HFF-Myc (cell line): ENCODE results near the gene TEAD1.

Experiments used
- DNase-seq: peaks from one replicate; pipeline ENCODE4 v3.0.0-alpha.2; 2011; ENCODE audit warnings: low read depth; ENCODE audit errors: extremely low read depth
- H3K4me3 ChIP-seq: replicated peaks from 2 replicates; pipeline ENCODE4 v1.5.1; 2011; ENCODE audit warnings: low read depth, mild to moderate bottlenecking, control low read depth, low read length
- TF ChIP-seq, protein P1 (sequence below): IDR thresholded peaks from 2 replicates; pipeline ENCODE4 v1.5.1; 2012; ENCODE audit warnings: mild to moderate bottlenecking, low read depth, low read length, control low read depth; ENCODE audit errors: missing control alignments

The TEAD1 gene

DNA sequence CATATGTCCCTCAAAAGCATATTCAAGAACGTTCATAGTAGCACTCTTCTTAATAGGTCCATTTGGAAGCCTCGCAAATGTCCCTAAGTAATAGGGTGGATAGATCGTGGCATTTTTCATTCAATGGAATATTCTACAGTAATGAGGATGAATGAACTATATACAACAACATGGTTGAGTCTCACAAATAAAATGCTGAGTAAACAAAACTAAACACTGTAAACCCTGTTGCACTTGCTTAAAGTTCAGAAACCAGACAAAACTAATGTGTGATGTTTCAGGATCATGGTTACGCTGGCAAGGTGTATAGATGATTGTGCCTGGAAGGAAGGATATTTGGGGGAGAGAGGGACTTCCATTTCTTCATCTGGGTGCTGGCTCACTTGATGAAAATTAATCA is 244.4 kb downstream of the TEAD1 start:
- H3K4me3 ChIP-seq, result no peak overlapping the region
- TF ChIP-seq, protein P1, sequence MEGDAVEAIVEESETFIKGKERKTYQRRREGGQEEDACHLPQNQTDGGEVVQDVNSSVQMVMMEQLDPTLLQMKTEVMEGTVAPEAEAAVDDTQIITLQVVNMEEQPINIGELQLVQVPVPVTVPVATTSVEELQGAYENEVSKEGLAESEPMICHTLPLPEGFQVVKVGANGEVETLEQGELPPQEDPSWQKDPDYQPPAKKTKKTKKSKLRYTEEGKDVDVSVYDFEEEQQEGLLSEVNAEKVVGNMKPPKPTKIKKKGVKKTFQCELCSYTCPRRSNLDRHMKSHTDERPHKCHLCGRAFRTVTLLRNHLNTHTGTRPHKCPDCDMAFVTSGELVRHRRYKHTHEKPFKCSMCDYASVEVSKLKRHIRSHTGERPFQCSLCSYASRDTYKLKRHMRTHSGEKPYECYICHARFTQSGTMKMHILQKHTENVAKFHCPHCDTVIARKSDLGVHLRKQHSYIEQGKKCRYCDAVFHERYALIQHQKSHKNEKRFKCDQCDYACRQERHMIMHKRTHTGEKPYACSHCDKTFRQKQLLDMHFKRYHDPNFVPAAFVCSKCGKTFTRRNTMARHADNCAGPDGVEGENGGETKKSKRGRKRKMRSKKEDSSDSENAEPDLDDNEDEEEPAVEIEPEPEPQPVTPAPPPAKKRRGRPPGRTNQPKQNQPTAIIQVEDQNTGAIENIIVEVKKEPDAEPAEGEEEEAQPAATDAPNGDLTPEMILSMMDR, result no peak
- DNase-seq, result no peak

DNA sequence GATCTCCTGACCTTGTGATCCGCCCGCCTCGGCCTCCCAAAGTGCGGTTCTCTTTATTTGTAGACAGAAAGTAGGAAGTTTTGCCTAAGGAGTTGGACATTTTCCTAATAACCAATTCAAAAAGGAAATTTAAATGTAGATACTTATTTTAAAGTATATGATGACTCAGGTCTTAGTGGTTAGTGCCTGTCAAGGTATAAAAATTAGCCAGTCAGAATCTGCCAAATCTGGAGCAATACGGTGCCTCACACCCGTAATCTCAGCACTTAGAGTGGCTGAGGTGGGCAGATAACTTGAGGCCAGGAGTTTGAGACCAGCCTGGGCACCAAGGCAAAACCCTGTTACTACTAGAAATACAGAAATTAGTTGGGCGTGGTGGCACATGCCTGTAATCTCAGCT is 248.2 kb downstream of the TEAD1 start:
- no peak overlapping the region for H3K4me3 ChIP-seq
- DNase-seq, result no peak
- TF ChIP-seq, protein P1, result no peak

DNA sequence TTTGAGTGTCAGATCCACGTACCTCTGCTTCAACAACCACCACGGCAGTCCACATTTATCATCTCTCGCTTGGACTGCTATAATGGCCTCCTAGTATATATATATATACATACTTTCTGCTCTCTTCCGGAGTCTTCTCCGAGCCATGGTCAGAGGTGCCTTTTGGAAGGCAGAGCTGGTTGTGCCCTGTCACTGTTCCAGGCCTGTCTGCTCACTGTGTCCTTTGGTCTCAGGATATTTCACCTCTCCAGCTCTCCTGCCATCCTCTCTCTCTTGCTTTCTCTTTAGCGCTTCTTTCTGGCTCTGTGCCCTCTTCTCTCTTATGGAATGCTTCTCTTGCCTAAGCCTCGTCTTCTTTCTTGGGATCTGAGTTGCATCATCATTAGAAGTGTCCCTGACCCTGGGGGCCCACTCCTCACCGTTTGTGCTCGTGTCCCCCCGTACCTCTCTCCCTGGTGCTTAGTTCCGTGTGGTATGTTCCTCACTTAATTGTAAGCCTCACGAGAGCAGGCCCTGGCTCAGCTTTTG is 248.8 kb downstream of the TEAD1 start:
- DNase-seq, result no peak
- H3K4me3 ChIP-seq, result no peak overlapping the region
- TF ChIP-seq, protein P1, result no peak

GRCh38 chr11:12924650-12925049 is 250.4 kb downstream of the TEAD1 start:
- DNase-seq, result no peak
- TF ChIP-seq, protein P1, result no peak
- H3K4me3 ChIP-seq, result no peak overlapping the region

DNA sequence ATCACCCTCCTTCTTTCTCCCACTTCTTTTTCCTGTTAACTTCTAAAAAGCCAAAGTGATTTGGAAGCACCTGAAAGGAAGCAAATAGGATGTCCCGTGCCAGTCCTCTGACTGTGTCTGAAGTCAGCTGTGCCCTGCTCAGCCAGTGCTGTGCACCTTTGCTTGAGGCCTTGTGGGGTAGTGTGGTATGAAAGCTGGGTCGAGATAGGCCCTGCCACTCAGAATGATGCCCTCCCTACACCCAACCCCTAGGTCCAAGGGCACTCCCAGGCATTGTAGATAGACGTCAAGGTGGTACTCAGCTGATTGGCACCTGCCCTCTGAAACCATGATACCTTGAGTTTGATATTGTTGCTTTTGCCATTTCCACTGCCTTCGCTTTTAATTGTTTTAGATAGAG is 251.3 kb downstream of the TEAD1 start:
- TF ChIP-seq, protein P1, result no peak
- H3K4me3 ChIP-seq, result no peak overlapping the region
- DNase-seq, result no peak

DNA sequence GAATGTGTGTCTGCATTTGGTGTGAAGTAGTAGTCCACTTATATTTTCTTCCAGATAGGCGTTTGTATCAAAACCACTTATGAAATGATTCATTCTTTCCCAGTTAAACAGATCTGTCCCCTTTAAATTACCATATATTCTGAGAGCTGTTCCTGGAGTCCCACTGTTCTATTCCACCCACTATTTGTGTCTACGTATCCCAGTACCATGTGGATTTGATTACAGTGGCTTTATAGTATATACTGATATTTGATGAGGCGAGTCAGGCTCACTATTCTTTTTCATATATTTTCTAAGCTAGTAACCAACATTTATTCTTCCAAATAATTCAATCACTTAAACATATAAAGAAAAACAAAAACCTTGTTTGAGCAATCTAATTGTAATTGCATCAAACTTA is 253.0 kb downstream of the TEAD1 start:
- TF ChIP-seq, protein P1, result no peak
- DNase-seq, result peak; percentile 27
- no peak overlapping the region for H3K4me3 ChIP-seq

- TF ChIP-seq, protein P1, result no peak
- no peak for DNase-seq
- H3K4me3 ChIP-seq, result no peak overlapping the region
Measured at GRCh38 chr11:12927886-12928285, 253.7 kb downstream of the TEAD1 start.
